ENCODE results near the gene FOSL1.

- TF ChIP-seq POLR2A (IDR thresholded peaks at IDR 0.05; ENCODE audit: low read depth, low read length) = no peak
- TF ChIP-seq TAF1 (IDR thresholded peaks at IDR 0.05; ENCODE audit: low read depth, low read length) = no peak
Observed at GRCh38 chr11:65946655-65947054, 46.5 kb upstream of the FOSL1 start.
